ENCODE data around the gene NLRP3. TPM values are rescaled to one million over a fixed set of nuclear protein-coding genes. Genes with fewer than 3 reads are reported as not detected.

The NLRP3 gene
- total RNA-seq (2013; cell fraction: nucleolus; rRNA removed) = 11.1 and 15.1 TPM in 2 replicates
- total RNA-seq (2014; rRNA removed) (10.4 and 11.6 TPM in 2 replicates), total RNA-seq (2014; rRNA removed; fragmentation: Illumina TruSeq; extraction: Trizol) (9.7 and 9.8 TPM in 2 replicates), total RNA-seq (2021) (8.4 and 9.5 TPM in 2 replicates), polyA plus RNA-seq (2011; rRNA removed) (1.8 and 2.4 TPM in 2 replicates), polyA plus RNA-seq (2014; fragmentation: Illumina TruSeq; extraction: Trizol) (6.5 and 7.8 TPM in 2 replicates), polyA plus RNA-seq (2014; fragmentation: Nextera tagmentation; extraction: Ambion mirVana) (1 to 10 TPM; 2.5 to 3.4 TPM), polyA plus RNA-seq (2014; rRNA removed) (6.6 and 7.2 TPM in 2 replicates), polyA plus RNA-seq (2016; fragmentation: Nextera tagmentation; extraction: Ambion mirVana) (1 to 10 TPM; 2.4 to 3.4 TPM), polyA minus RNA-seq (2011; rRNA and poly(A)+ RNA removed) (3.4 and 4.1 TPM in 2 replicates), Bru-seq, nascent RNA (percentile 62 among the genes with signal in this experiment), BruChase-seq, experiment 1, labeled RNA remaining after a 6-hour chase (percentile 48 among the genes with signal in this experiment), BruChase-seq, experiment 2, labeled RNA remaining after a 2-hour chase (percentile 54 among the genes with signal in this experiment)
- 0.12 TPM for polyA plus RNA-seq (2011; ENCODE audit: low read depth)
- polyA plus RNA-seq (2011; cell fraction: cytosol; rRNA removed) = 1.9 and 3.3 TPM in 2 replicates
- polyA plus RNA-seq (2011; cell fraction: nucleus; rRNA removed) = 1.1 and 2.6 TPM in 2 replicates
- 0.10 and 0.37 TPM in 2 replicates for polyA plus RNA-seq (2012)
- polyA minus RNA-seq (2011; cell fraction: cytosol; rRNA and poly(A)+ RNA removed) = 0.67 and 2.0 TPM in 2 replicates
- 0.85 and 2.3 TPM in 2 replicates for polyA minus RNA-seq (2011; cell fraction: nucleus; rRNA and poly(A)+ RNA removed)
- long read RNA-seq, experiment 1, partial matches to known transcripts = 1 of 5 reads
- long read RNA-seq, experiment 1, other reads (novel, unspliced or antisense) = 1 of 5 reads
- long read RNA-seq, experiment 2, transcript NLRP3-206 (11 exons, 3,853 nt) = major isoform, 6 of 34 reads
- long read RNA-seq, experiment 2, partial matches to known transcripts = 18 of 34 reads
- long read RNA-seq, experiment 2, other reads (novel, unspliced or antisense) = 9 of 34 reads

DNA sequence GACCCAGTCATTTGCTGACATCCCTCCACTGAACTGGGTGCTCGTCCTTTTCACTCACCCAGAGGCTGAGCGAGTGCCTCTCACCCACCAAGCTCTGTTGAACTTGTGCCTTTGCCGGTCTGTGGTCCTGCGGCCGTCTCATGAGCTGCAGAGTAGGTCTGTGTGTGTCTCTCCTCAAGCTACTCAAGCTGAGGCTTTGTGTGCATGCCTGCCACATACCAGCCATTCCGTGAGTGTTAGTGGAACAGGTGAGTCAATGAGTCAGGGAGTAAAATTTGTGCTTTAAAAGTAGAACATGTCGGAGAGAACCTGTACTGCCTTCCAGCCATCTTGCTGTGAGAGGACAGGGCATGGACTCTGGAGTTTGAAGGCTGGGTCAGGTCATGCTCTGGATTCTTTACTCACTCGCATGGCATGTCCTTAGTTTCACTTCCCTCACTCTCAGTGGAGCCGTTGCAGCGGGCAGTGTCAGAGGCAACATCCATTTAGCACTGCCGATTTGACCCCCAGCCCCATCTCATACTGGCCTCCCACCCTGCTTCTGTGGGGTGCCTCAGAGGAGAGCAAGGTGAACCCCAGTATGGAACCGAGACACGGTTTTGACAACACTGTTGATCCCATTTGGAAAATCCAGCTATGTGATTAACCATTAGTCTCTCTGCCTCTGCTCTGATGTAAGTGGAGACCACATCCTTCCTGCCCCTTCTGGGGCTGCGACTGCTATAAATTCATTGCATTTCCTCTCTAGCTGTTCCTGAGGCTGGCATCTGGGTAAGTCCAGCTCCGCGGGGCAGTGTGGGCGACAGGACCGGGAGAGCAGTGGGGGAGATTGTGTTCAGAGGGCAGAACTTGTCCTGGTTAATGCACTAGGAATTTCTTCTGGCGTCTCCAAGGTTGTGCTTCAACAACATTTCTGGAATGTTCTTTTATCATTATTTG lies at the start of gene NLRP3:
Gene NLRP3 (plus strand): TSS at position 751 of the 939 bp plus-strand sequence. CDS start 2,628 bp downstream, outside the sequence.
- CTCF ChIA-PET = interaction anchor here (1.0 to 3.1 kb wide), 12 partner anchors 10 to 71 kb away, joined by 3 to 13 read pairs (median 3); no protein-coding TSS in a partner anchor
- POLR2A ChIA-PET = interaction anchor here (0.9 to 2.3 kb wide), 7 partner anchors 10 to 26 kb away, joined by 3 to 11 read pairs (median 4); no protein-coding TSS in a partner anchor
- RAD21 ChIA-PET (ENCODE audit: unreplicated experiment) = interaction anchor here (0.9 to 3.4 kb wide), 8 partner anchors 14 to 205 kb away, joined by 3 to 16 read pairs (median 4); no protein-coding TSS in a partner anchor
- Histone ChIP-seq H3K4me1 (ENCODE audit: control insufficient read depth, insufficient read depth, low read length) (peaks cover 14% of the 10 kb centered on the region), H3K4me2 (ENCODE audit: control insufficient read depth, insufficient read depth) (peak within 1 kb of the TSS; percentile 65), H2AFZ (ENCODE audit: control insufficient read depth, low read depth, low read length) (no peak within 1 kb of the TSS; the same call in 1 of the 2 replicates), H3K79me2 (ENCODE audit: control insufficient read depth, insufficient read depth, low read length) (no peaks in the 10 kb centered on the region), H3K4me3 (no peak within 1 kb of the TSS), H3K27me3 (replicated peaks in 1 of 2; ENCODE audit: control insufficient read depth in 2 of 2, insufficient read depth in 2 of 2, low read length in 1 of 2) (peaks cover 0 to 10% of the 10 kb centered on the region in 2 experiments; a peak in 2 of 4 replicates), H3K36me3 (ENCODE audit: control insufficient read depth in 2 of 2, insufficient read depth in 2 of 2, low read length in 1 of 2) (no peaks in the 10 kb centered on the region), H3K9me3 (replicated peaks; ENCODE audit: control insufficient read depth, insufficient read depth, low read length) (no peaks in the 10 kb centered on the region; the same call in 2 of the 3 replicates), H3K27ac (ENCODE audit: control insufficient read depth, insufficient read depth) (no peak within 1 kb of the TSS), H3K9ac (ENCODE audit: control insufficient read depth, insufficient read depth, low read length) (no peak within 1 kb of the TSS), H4K20me1 (ENCODE audit: control insufficient read depth, insufficient read depth) (no peaks in the 10 kb centered on the region)
- FAIRE-seq = no peak
- in situ Hi-C loops (cut with MboI) (no loop called here), intact Hi-C loops (cut with micrococcal nuclease; ENCODE audit: unreplicated experiment) (no loop called here)
- BruUV-seq (replicated peaks) = no TSS peak
- no peak for DNase-seq (ENCODE audit: low read depth, low spot score)
- SMC1A ChIA-PET (ENCODE audit: uncharacterized antibody, unreplicated experiment) = interaction anchor here (0.5 to 4.9 kb wide), 15 partner anchors 9 to 87 kb away, joined by 3 to 47 read pairs (median 5); no protein-coding TSS in a partner anchor
- WGBS (ENCODE audit: insufficient coverage, insufficient replicate concordance, low lambda C conversion rate, missing lambda C conversion rate) = 29% methylated on average over 19 of the region's 19 CpGs
- ATAC-seq = peak; percentile 84
- TF ChIP-seq DPF2 (IDR thresholded peaks at IDR 0.05) (peak; percentile 81), CREB1 (IDR thresholded peaks at IDR 0.05; ENCODE audit: low read depth) (no peak), MTA2 (IDR thresholded peaks at IDR 0.05; ENCODE audit: low read depth) (peak; percentile 50), NFIC (IDR thresholded peaks at IDR 0.05; ENCODE audit: low read depth, low read length) (peak; percentile 50; the same call in 1 of the 2 replicates), IKZF1 (conservative IDR thresholded peaks at IDR 0.05) (peak; percentile 91), TCF12 (IDR thresholded peaks at IDR 0.05; ENCODE audit: low read depth, low read length) (no peak), ZNF217 (IDR thresholded peaks at IDR 0.05) (peak; percentile 26; the same call in 1 of the 2 replicates)
- TF ChIP-seq, protein P1, sequence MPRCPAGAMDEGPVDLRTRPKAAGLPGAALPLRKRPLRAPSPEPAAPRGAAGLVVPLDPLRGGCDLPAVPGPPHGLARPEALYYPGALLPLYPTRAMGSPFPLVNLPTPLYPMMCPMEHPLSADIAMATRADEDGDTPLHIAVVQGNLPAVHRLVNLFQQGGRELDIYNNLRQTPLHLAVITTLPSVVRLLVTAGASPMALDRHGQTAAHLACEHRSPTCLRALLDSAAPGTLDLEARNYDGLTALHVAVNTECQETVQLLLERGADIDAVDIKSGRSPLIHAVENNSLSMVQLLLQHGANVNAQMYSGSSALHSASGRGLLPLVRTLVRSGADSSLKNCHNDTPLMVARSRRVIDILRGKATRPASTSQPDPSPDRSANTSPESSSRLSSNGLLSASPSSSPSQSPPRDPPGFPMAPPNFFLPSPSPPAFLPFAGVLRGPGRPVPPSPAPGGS (IDR thresholded peaks at IDR 0.05; ENCODE audit: borderline replicate concordance, insufficient read depth, low read depth, low read length, poor library complexity, severe bottlenecking) = peak; percentile 42
- TF ChIP-seq, protein P2, sequence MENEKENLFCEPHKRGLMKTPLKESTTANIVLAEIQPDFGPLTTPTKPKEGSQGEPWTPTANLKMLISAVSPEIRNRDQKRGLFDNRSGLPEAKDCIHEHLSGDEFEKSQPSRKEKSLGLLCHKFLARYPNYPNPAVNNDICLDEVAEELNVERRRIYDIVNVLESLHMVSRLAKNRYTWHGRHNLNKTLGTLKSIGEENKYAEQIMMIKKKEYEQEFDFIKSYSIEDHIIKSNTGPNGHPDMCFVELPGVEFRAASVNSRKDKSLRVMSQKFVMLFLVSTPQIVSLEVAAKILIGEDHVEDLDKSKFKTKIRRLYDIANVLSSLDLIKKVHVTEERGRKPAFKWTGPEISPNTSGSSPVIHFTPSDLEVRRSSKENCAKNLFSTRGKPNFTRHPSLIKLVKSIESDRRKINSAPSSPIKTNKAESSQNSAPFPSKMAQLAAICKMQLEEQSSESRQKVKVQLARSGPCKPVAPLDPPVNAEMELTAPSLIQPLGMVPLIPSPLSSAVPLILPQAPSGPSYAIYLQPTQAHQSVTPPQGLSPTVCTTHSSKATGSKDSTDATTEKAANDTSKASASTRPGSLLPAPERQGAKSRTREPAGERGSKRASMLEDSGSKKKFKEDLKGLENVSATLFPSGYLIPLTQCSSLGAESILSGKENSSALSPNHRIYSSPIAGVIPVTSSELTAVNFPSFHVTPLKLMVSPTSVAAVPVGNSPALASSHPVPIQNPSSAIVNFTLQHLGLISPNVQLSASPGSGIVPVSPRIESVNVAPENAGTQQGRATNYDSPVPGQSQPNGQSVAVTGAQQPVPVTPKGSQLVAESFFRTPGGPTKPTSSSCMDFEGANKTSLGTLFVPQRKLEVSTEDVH (IDR thresholded peaks at IDR 0.05; ENCODE audit: low read depth, partially characterized antibody) = no peak
